Stromal cell of bone marrow (primary cell): ENCODE data around the gene BMPR1A.
A peak's percentile ranks its signal among the peaks of the same experiment; 100 is the strongest.
"Not testable (repeated sequence)": the region's sequence is repeated elsewhere in the genome, so short reads cannot be mapped to it uniquely, and the experiment has no call there.

Experiments used
- DNase-seq: peaks from one replicate; pipeline ENCODE4 v3.0.0-alpha.2; 2012; ENCODE audit warnings: low read depth

Gene BMPR1A

DNA sequence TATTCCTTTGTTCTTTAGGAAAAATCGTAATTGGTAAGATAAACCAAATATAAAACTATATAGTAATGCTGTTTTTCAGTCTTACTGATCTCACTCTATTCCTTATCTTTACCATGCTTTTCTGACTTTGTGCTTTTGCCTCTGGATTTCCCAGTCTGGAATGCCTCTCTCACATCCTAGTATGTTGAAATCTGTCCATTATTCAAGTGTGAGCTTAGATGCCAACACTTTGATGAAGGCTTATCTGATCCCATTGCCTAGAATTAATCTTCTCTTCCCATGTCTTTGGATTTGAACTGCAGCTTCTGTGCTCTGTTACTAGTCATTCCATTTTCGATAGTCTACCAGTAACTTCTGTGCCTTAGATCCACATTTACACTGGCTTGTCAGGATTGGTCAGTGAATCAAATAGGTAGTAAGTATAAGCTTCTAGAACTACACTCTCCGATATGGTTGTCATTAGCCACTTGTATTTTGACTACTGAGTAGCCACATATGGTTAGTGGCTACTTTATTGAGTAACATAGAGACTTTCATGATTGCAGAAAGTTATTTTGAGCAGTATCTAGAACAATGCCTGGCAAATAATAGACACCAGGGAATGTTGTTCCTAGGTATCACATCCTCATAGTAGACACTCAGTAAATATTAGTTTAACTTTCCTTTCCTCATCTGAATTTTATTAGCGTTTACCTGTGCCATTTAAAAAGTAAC is 92.9 kb downstream of the BMPR1A start:
- DNase-seq: no peak

DNA sequence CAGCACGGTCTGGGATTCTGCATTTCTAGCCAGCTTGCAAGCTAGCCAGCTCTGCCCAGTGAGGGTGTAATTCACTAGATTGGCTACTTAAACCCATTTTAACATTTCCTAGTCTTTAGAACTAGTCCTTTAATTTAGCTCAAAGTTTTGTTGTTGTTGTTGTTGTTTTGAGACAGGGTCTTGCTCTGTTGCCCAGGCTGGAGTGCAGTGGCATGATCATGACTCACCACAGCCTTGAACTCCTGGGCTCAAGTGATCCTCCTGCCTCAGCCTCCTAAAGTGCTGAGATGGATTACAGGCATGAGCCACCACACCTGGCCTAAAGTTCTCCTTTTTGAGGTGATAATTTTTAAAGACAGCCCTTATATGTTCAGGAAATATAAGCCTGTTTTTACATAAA is 94.1 kb downstream of the BMPR1A start:
- no peak for DNase-seq

DNA sequence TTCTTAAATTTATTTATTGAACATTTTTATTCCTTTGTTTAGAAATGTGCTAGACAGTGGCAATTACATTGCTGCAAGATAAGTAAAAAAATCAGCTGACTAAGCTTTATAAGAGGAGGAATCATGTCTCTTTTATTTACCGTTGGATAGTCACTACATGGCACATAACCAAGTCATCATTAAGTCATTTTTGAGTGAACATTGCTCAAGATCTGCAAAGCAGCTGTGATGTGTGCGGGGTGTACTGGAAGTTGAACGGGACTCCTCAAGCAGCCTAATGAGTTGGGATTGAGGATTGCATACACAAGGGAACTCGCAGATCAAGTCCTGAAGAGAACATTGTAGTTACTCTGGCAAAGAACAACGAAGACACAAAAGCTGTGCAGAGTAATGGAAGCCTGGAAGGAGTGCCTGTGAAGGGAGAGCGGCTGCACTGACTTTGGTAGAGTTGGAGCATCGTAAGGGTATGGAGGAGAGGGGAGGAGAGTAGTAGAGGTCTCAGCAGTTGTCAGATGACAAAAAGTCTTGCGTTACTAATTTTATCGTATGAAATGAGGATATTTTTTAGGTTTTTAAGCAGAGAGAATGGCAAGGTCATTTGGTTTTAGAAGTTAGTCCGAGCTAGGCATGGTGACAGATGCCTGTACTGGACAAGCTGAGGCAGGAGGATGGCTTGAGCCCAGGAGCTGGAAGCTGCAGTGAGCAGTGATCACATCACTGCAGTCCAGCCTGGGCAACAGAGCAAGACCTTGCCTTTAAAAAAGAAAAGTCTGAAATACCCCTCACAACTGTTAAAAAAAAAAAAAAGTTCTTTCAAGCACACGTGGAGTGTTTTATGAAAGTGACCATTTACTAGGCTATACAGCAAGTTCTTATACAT is 95.1 kb downstream of the BMPR1A start:
- peak; percentile 86 for DNase-seq

DNA sequence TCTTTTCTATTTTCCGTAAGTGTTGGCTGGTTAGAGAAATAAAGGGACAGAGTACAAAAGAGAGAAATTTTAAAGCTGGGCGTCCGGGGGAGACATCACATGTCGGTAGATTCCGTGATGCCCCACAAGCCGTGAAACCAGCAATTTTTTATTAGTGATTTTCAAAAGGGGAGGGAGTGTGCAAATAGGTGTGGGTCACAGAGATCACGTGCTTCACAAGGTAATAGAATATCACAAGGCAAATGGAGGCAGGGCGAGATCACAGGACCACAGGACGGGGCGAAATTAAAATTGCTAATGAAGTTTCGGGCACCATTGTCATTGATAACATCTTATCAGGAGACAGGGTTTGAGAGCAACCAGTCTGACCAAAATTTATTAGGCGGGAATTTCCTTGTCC is 97.2 kb downstream of the BMPR1A start:
- not testable (repeated sequence) for DNase-seq

DNA sequence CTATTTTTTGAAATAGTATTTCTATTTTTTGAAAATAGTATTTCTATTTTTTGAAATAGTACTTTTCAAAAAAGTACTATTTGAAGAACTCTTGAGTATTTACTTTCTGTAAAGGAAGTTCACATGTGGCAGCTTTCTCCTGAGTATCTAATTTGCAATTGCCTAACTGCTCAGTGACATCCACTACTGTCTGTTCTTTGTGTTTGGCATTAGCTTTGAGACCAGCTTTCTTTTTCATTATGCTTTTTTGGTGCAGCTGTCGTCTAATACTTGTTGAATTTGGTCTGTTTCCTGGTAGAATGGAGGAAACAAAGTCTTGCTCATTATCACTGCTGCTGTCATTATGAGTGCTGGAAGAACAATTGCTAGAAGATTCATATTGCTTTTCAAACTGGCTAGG is 99.1 kb downstream of the BMPR1A start:
- DNase-seq: no peak

DNA sequence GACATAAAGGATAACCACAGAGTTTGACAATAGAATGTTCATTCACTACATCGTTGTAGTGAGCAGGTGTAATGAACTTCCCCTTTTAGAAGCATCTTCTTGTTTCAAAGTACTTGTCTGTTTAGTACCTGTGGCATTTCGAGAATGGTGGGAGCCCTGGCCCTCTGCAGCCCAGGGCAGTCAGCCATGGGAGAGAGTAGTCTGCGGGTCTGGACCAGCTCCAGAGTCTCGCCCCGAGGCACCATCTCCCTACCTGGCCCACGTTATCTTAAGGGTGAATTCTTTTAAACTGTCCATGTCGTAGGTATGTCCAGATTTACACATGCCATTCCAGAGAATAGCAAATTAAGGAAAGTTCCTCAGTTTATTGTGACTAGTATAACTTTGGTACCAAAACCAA is 99.7 kb downstream of the BMPR1A start:
- no peak for DNase-seq

DNA sequence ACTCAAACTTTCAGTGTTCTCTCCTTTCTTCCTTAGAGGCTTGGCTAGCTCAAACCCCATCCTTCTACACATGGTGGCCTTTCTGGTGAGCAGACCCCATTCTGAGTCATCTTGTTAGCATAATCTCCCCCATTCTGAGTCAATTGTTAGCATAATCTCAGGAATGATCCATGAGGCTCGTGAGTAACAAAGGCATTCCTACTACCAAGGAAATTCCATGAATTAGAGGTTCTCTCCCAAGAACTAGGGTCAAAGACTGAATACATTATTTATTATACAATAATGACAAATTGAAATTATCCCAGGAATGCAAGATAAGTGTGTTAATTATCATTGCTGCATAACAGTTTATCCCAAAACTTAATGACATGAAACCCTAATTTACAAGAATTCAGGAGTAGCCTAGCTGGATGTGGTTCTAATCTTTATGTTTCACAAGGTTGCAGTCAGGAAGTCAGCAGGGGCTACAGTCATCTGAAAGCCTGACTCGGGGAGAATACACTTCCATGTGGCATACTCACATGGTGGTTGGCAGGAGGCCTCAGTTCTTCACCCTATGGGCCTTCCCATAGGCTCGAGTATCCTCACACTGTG is 100.8 kb downstream of the BMPR1A start:
- peak; percentile 52 for DNase-seq

DNA sequence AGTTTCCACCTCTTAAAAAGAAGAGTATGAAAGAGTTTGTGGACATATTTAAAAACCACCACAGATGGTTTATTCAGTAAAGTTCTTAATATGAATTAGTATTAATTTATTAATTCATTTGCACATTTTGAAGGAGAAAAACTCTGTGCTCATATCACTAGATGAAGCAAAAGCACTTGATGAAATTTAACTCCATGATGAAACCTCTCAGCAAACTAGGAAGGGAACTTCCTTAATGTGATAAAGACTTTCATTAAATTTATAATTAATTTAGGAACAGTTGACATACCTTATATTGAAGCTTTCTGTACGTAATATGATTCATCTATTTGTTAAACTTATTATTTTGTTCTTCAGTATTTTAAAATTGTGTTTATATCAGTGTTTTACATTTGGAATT is 101.6 kb downstream of the BMPR1A start:
- no peak for DNase-seq

DNA sequence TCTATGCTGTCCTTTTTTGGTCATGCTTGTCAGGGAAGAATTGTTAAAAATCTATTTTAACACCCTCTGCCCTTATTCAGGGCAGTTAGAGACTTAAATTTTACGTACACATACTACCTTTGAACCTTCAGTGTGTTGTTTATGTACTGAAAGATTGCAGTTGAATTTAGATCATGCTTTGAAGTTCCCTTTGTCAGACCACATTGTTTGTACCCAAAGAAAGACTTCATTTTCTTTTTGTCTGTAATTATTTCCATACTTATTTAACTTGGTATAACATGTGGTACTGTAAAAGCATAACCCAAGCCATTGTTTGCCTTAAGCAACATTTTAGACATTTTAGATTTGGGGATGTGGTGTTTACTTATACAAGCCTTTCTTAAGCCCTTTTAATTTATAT is 104.9 kb downstream of the BMPR1A start:
- DNase-seq: no peak

DNA sequence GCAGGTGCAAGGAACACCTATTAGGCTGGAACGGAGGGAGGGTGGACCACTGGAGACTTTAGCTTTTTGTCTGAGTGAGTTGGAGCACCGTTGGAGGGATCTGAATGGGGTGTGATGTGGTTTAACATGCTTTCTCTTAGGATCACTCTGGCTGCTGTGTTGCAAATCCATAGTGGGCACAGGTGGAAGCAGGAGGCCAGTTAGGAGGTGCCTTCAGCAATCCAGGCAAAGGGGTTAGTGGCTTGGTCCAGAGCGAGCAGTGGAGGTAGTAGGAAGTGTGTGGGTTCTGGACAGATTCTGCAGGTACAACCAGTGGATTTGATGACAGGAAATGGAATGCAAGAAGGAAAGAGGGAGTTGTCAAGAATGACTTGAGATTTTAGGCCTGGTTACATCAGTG is 106.0 kb downstream of the BMPR1A start:
- no peak for DNase-seq

DNA sequence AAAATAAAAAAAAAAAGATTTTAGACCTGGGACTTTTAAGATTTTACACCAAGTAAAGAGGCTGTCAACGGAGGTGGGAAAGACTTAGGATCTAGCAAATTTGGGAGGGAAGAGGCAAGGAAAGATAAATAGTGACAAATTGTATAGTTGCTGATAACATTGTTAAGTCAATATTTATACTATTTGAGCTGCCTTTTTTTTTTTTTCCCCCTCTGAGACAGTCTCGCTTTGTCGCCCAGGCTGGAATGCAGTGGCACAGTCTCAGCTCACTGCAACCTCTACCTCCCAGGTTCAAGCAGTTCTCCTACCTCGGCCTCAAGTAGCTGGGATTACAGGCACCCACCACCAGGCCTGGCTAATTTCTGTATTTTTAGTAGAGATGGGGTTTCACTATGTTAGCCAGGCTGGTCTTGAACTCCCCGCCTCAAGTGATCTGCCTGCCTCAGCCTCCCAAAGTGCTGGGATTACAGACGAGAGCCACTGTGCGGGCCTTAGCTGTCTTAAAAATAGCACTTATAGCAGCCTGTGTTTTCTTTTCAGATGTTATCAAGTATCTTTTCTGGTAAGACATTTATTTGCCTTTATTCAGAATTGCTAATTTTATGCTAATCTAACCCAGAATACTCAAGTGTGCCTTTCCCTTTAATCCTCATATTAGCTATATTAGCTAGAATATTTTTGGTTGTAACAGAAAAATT is 106.5 kb downstream of the BMPR1A start:
- no peak for DNase-seq

DNA sequence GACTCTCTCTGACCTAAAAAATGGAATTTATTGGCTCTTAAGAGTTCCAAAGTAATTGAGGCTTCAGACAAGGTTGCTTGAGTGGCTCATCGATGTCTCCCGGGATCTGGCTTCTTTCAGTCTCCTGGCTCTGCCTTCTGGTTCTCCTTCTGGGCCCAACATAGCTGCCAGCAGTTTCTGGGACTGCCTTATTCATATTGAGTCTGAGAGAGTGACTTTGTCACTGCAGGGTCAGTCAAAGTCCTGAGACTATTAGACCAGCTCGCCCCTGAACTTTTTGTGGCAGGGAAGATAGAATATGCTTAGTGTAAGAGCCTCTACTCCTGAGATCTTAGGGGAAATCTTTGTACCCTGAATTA is 107.0 kb downstream of the BMPR1A start:
- DNase-seq: no peak

DNA sequence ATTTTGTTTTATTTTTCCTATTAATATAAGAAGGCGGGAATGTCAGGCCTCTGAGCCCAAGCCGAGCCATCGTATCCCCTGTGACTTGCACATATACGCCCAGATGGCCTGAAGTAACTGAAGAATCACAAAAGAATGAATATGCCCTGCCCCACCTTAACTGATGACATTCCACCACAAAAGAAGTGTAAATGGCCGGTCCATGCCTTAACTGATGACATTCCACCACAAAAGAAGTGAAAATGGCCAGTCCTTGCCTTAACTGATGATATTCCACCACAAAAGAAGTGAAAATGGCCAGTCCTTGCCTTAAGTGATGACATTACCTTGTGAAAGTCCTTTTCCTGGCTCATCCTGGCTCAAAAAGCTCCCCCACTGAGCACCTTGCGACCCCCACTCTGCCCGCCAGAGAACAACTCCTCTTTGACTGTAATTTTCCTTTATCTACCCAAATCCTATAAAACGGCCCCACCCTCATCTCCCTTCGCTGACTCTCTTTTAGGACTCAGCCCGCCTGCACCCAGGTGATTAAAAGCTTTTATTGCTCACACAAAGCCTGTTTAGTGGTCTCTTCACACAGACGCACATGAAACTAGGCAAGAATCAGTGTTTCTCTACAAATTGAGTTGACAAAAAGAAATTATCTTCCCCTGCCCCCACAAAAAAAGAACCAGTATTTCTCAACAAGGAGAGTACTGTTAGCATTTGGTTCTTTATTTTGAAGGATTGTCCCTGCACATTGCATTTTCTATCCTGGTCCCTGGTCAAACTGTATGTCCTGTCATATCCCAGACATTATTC is 108.8 kb downstream of the BMPR1A start:
- DNase-seq: not testable (repeated sequence)

DNA sequence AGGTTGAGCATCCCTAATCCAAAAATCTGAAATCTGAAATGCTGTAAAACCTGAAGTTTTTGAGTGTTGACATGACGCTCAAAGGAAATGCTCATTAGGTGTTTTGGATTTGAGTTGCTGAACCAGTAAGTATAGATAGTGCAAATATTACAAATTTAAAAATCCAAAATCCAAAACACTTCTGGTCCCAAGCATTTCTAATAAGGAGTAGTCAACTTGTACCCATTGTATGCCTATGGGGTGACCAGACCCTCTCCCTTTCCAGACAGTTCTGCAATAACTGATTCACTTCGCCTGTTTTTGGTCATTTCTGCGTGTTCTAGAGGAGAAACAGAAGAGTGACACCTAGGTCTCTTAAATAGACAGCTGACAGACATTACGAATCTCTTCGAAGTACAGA is 110.7 kb downstream of the BMPR1A start:
- no peak for DNase-seq

DNA sequence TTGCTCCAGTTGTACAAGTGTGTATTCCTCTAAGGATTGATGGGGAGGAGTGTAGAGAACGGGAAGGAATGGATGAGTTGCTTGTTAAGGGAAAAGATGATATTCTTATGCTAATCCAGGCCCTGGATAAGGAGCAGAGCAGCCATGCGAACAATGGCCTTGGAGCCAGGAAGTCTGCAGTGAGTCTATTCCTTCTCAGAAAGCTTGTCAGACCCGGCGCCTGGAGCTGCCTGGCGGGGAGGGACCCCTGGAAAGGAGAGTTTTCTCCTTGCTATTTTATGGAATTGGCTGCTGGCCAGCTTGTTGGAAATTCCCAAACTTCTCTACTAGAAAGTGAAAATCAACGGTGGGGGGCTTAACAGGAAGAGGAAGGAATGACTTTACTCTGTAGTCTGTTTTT is 111.9 kb downstream of the BMPR1A start:
- DNase-seq: no peak

DNA sequence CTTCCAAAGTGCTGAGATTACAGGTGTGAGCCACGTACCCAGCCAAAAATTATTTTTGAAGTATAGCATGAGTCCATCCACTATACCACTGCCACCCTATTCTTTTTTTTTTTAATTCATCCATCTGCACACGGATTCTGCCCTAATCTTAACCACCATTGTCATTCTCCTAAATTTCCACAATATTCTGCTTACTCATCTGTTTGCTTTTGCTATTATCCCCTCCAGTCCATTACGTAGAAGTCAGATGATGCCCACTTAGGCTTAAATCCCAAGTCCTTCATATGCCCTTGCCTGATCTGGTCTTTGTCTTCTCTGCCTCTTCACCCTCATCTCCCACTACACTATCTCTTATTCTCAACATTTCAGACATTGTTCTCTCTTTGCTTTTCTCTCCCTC is 114.3 kb downstream of the BMPR1A start:
- no peak for DNase-seq

DNA sequence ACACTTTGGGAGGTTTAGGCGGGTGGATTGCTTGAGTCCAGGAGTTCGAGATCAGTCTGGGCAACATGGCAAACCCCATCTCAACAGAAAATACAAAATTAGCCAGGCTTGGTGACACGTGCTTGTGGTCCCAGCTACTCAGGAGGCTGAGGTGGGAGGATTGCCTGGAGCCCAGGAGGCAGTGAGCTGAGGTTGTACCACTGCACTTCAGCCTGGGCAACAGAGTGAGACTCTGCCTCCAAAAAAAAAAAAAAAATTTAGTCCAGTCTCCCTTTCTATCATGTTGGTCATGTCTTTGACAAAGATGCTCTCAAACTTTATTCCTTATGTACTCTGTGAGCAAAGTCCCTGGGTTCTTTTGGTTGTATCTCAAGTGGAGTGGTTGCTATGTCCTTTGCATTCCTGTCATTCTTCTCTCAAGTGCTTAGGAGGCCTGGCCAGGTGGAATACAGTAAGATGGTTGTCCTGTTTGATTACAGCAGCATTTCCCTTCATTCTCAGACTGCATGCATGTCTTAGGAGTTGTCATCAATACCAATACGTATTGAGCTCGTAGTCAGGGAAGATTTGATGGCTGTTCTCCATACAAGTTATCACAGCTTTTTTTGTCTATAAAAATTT is 115.3 kb downstream of the BMPR1A start:
- DNase-seq: no peak

DNA sequence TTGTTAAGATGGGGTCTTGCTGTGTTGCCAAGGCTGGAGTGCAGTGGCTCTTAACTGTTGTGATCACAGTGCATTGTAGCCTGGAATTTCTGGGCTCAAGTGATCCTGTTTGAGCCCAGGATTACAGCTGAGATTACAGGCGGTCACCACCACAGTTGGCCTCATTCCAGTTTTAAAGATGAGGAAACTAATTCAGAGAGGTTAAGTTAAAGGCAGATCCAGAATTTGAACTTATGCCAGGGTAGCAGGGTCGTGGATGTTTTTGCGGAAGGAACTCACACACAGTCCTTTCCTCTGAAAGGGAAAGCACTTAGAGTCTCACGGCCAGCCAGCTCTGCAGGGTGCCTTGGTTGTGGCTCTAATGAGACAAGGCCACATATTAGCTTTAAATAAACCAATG is 116.3 kb downstream of the BMPR1A start:
- no peak for DNase-seq

DNA sequence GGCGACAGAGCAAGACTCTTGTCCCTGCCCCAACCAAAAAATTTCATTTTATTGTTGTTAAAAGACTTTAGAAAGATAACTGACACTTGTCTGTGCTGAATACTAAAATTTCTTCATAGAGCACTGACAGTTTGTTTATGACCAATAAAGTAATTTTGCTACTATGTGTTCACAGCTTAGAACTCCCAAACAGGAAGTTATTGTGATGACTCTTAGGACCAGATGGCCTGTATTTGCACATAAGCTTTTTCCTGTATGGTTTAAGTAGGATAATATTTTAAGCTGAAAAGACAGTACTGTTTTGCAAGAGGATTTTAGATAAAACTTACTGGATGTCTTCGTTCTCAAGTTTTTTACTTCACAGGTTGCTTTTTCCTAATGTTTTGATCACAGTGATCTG is 120.3 kb downstream of the BMPR1A start:
- no peak for DNase-seq

DNA sequence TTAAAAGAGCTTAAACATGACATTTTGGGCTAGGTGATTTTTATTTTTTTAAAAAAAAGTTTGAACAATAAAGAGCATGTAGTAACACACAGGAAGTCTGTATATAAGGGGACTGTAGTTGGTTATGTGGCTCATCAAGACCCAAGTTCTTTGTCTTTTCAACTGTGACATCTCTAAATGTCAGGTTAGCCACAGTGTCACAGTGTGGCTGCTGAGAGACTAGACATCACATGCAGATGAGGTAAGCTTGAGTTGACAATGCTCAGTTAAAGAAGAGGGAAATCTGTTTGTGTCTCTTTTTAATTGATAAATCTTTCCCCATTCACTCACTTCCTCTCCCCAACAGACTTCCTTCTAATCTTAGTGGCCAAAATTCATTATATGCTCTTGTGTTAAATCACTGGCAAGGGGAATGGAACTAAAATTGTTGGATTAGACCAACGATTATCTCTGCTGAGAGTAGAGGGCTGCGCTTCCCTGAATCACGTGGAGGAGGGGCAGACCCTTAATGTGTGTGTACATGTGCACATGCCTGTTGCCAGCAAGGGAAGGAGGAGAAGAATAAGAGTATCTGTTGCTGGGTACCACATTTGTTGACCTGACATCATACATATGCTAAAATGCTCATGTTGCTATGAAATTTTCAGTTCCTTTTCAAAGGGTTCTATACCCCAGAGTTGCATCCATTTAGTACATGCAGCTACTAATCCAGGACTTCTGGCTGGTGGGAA is 122.7 kb downstream of the BMPR1A start:
- DNase-seq: no peak

DNA sequence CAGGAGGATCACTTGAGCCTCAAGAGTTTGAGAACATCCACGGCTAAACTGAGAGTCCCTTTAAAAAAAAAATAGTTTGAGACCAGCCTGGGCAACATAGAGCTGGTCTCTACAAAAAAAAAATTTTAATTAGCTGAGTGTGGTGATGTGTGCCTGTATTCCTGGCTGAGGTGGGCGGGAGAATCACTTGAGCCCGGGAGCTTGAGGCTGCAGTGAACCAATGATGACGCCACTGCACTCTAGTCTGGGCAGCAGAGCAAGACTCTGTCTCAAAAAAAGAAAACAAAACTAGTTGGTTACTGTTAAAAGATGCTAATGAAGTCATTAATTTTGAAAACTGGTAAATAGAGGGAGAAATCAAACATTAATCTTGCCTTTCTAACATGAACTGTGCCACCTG is 124.6 kb downstream of the BMPR1A start:
- DNase-seq: no peak
